K562 treated with DMSO at 1 percent for 12 hours (cell line): Measurements from ENCODE around the gene ALG10B. TPM values are rescaled to one million over a fixed set of nuclear protein-coding genes. Genes with fewer than 3 reads are reported as not detected.

Source experiments
- total RNA-seq: library from RNA; unstranded; fragments of 300-600 nt; gene quantifications from 2 replicates; pipeline ENCODE4 v1.2.3, GENCODE V29; 2022; ENCODE audit not compliant: insufficient read depth

The ALG10B gene, protein sequence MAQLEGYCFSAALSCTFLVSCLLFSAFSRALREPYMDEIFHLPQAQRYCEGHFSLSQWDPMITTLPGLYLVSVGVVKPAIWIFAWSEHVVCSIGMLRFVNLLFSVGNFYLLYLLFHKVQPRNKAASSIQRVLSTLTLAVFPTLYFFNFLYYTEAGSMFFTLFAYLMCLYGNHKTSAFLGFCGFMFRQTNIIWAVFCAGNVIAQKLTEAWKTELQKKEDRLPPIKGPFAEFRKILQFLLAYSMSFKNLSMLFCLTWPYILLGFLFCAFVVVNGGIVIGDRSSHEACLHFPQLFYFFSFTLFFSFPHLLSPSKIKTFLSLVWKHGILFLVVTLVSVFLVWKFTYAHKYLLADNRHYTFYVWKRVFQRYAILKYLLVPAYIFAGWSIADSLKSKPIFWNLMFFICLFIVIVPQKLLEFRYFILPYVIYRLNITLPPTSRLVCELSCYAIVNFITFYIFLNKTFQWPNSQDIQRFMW
- 3.7 TPM in 1 of 2 replicates, not detected in the other for total RNA-seq

DNA sequence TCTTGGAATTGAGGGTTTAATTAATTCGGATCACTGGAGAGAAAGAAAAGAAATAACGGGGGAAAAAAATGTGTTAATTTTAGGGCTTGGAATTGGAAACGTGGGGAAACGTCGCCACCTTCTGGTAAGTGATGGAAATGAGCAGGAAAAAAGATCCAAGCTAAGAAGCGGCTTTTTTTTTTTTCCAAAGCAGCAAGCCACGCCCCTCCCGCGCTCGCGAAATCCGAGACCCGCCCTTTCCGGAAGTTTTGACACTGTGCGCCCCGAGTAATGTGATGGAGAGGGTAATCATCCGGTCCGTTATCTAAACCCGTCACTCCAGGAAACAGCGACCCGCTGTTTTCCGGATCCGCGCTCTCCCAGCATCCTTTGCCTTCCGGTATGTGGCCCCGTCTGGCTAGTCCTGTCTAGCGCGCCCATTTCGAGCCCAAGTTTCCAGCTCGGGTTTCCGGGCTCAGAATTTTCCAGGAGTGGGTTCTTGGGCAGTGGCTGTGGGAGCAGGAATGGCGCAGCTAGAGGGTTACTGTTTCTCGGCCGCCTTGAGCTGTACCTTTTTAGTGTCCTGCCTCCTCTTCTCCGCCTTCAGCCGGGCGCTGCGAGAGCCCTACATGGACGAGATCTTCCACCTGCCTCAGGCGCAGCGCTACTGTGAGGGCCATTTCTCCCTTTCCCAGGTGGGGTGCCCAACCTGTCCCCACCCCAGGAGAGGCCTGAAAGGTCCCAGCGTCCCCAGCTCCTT is at the start of gene ALG10B:
Gene ALG10B, plus strand, starts transcription at position 384 of the 739 bp plus-strand sequence. Its CDS starts 120 bp downstream, at position 504.

